Tibial artery (tissue), 4 donors: ENCODE measurements around the gene GRAP2.

Source experiments
- DNase-seq, 2 donors: peaks; one replicate each; pipeline ENCODE4 v3.0.0-alpha.2; 2019
- H3K27ac ChIP-seq, 2 donors: fragments of 200-600 bp; sonication (generic) in 1 of 2; 1 replicate in 1 of 2; 2 replicates in 1 of 2; pipeline ENCODE4 v1.5.1; 2018 to 2019; ENCODE audit warnings: mild to moderate bottlenecking in 1 of 2
- H3K27me3 ChIP-seq, 2 donors: fragments of 200-600 bp; sonication (generic) in 1 of 2; one replicate each; pipeline versions ENCODE4 v1.5.1 to v1.6.0; 2016 to 2019
- H3K36me3 ChIP-seq, 3 donors: fragments of 200-600 bp; sonication (generic) in 2 of 3; one replicate each; pipeline ENCODE4 v1.5.1; 2016 to 2019; ENCODE audit warnings: mild to moderate bottlenecking in 2 of 3
- H3K4me1 ChIP-seq, 4 donors: fragments of 200-600 bp; sonication (generic) in 2 of 4; 1 replicate in 3 of 4; 2 replicates in 1 of 4; pipeline ENCODE4 v1.5.1; 2016 to 2019
- H3K4me3 ChIP-seq, 2 donors: fragments of 200-600 bp; sonication (generic) in 1 of 2; 1 replicate in 1 of 2; 2 replicates in 1 of 2; pipeline ENCODE4 v1.5.1; 2018 to 2019; ENCODE audit warnings: mild to moderate bottlenecking in 2 of 2
- H3K9me3 ChIP-seq, 3 donors: fragments of 200-600 bp; sonication (generic) in 1 of 3; one replicate each; pipeline ENCODE4 v1.5.1; 2016 to 2019
- intact Hi-C: fragments of 100-400 bp; cut with DNase I; formaldehyde crosslinking; loops from one replicate; pipeline ENCODE4 v1.15.0; 2023; ENCODE audit warnings: low total_unique reads
- TF ChIP-seq, protein P1 (sequence below), 2 experiments: fragments of 200-600 bp in 1 of 2; fragments of 450-650 bp in 1 of 2; IDR thresholded peaks; one replicate each; pipeline ENCODE4 v1.5.1; 2017 to 2019; ENCODE audit warnings: antibody characterized with exemption in 2 of 2, mild to moderate bottlenecking in 1 of 2, moderate library complexity in 1 of 2

Gene GRAP2

GRCh38 chr22:39938509-39939111 lies 37.7 kb downstream of the GRAP2 start:
- intact Hi-C loops = no loop called here
- TF ChIP-seq, protein P1, sequence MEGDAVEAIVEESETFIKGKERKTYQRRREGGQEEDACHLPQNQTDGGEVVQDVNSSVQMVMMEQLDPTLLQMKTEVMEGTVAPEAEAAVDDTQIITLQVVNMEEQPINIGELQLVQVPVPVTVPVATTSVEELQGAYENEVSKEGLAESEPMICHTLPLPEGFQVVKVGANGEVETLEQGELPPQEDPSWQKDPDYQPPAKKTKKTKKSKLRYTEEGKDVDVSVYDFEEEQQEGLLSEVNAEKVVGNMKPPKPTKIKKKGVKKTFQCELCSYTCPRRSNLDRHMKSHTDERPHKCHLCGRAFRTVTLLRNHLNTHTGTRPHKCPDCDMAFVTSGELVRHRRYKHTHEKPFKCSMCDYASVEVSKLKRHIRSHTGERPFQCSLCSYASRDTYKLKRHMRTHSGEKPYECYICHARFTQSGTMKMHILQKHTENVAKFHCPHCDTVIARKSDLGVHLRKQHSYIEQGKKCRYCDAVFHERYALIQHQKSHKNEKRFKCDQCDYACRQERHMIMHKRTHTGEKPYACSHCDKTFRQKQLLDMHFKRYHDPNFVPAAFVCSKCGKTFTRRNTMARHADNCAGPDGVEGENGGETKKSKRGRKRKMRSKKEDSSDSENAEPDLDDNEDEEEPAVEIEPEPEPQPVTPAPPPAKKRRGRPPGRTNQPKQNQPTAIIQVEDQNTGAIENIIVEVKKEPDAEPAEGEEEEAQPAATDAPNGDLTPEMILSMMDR (IDR thresholded peaks at IDR 0.05) = no peak
- H3K27ac ChIP-seq = no peak overlapping the region

GRCh38 chr22:39939830-39940229 lies 38.9 kb downstream of the GRAP2 start:
- peaks cover 0 to 33% of the 10 kb centered on the region in 2 donors for H3K27me3 ChIP-seq
- H3K4me3 ChIP-seq = no peak overlapping the region
- no peaks in the 10 kb centered on the region for H3K9me3 ChIP-seq
- no peak overlapping the region for H3K27ac ChIP-seq
- TF ChIP-seq, protein P1 (IDR thresholded peaks at IDR 0.05) = no peak
- intact Hi-C loops = no loop called here
- no peak for DNase-seq
- H3K4me1 ChIP-seq = no peaks in the 10 kb centered on the region
- H3K36me3 ChIP-seq = no peaks in the 10 kb centered on the region

More at GRCh38 chr22:39938509-39939111, 37.7 kb downstream of the GRAP2 start:
- Histone ChIP-seq H3K9me3 (no peaks in the 10 kb centered on the region), H3K27me3 (peaks cover 0 to 27% of the 10 kb centered on the region in 2 donors), H3K4me3 (no peak overlapping the region), H3K4me1 (no peaks in the 10 kb centered on the region), H3K36me3 (no peaks in the 10 kb centered on the region)
- no peak for DNase-seq

DNA sequence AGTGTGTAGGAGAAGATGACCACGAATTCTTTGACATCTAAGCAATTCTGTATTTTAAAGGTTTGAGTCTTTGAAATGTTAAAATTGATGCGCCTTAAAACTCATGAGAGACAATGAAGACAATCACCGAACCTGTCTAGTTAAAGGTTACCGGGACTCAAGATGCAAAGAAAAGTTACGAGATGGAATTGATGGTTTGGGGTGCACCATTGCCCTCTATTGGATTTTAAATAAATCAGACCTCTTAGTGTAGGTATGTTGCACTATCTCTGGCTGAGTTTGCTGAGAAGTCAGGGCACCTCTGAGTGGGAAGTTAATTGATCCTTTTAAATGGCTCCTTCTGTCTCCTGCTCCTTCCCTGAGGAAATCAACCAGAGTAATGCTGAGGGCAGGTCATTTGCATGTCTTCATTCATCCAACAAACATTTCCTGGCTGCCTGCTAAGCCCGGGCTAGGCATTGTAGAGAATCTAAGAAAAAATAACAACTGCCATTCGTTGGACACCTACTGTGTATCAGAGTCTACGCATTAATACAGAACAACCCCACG lies 39.9 kb downstream of the GRAP2 start:
- no peak for DNase-seq
- no peaks in the 10 kb centered on the region for H3K9me3 ChIP-seq
- no peak overlapping the region for H3K4me3 ChIP-seq
- intact Hi-C loops = no loop called here
- no peaks in the 10 kb centered on the region for H3K36me3 ChIP-seq
- no peak overlapping the region for H3K27ac ChIP-seq
- H3K27me3 ChIP-seq = peaks cover 0 to 37% of the 10 kb centered on the region in 2 donors
- no peaks in the 10 kb centered on the region for H3K4me1 ChIP-seq
- TF ChIP-seq, protein P1 (IDR thresholded peaks at IDR 0.05) = no peak

DNA sequence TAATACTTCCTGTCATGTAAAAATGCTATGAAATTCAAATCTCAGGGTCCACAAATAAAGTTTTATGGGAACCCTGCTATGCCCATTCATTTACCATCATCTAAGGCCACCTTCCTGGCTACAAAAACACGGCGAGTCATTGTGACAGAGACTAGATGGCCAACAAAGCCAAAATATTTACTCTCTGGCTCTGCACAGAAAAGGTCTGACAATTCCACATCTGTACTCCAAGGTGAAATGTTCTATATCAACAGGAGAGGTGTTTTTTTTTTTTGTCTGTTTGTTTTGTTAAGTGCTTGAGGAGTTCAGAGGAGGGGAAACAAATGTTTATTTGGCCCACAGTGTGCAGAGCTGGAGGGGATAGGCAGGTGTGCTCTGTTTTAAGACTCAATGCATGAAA lies 40.7 kb downstream of the GRAP2 start:
- no peak overlapping the region for H3K27ac ChIP-seq
- intact Hi-C loops = no loop called here
- H3K4me1 ChIP-seq = no peaks in the 10 kb centered on the region

DNA sequence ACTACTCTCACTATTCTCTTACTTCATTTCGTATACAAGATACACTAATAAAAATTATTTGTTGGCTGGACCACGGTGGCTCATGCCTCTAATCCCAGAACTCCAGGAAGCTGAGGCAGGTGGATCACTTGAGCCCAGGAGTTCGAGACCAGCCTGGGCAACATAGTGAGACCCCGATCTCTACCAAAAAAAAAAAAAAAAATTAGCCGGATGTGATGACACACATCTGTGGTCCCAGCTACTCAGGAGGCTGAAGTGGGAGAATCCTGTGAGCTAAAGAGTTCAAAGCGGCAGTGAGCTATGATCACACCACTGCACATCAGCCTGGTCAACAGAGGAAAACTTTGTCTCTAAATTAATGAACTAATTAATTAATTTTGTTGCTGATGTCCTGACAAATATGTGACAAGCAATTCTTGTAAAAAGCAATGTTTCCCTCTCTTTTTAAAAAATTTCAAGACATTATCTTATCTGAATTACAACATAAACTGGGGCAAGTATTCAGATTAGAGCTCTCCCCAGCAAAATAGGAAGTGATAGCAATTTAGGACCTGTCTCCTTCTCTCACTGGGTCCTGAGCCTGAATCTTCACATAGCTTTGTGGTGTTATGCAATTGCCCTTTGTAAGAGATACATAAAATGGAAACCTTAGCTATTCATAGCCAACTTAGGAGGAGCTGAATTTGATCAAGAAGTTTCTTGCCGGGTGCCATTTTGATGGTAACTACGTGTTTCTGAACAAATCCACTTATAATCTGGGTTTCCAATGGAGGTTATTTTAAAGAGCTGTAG lies 41.8 kb downstream of the GRAP2 start:
- Histone ChIP-seq H3K4me1 (no peaks in the 10 kb centered on the region), H3K9me3 (no peaks in the 10 kb centered on the region), H3K4me3 (no peak overlapping the region), H3K36me3 (no peaks in the 10 kb centered on the region), H3K27ac (no peak overlapping the region), H3K27me3 (peaks cover 0 to 33% of the 10 kb centered on the region in 2 donors)
- TF ChIP-seq, protein P1 (IDR thresholded peaks at IDR 0.05) = no peak
- intact Hi-C loops = no loop called here
- DNase-seq = no peak

More for the DNA sequence above, 40.7 kb downstream of the GRAP2 start:
- Histone ChIP-seq H3K27me3 (peaks cover 0 to 35% of the 10 kb centered on the region in 2 donors), H3K36me3 (no peaks in the 10 kb centered on the region), H3K9me3 (no peaks in the 10 kb centered on the region), H3K4me3 (no peak overlapping the region)
- TF ChIP-seq, protein P1 (IDR thresholded peaks at IDR 0.05) = no peak
- DNase-seq = no peak
